HepG2 (cell line): ENCODE measurements around the gene CACNA1C. TPM values are rescaled to one million over a fixed set of nuclear protein-coding genes. Genes with fewer than 3 reads are reported as not detected.

Experiments
- ATAC-seq: fragments of 200-7000 bp; cut with Tn5 transposase; 3 replicates; pipeline ENCODE4 v1.9.1; 2020; ENCODE audit warnings: mild to moderate bottlenecking, moderate library complexity
- BruUV-seq: library from RNA; stranded (reverse); fragments of 400-500 nt; replicated peaks from 2 replicates; lab custom pipeline; 2021; lab: Mats Ljungman, UMichigan
- CTCF ChIA-PET: fragments of 300-600 bp; formaldehyde crosslinking; extraction: SDS; loops from one replicate; lab custom pipeline; 2021; ENCODE audit warnings: low total read pairs, inconsistent platforms, low intra/inter-chr PET ratio; lab: Yijun Ruan, JAX
- POLR2A ChIA-PET: fragments of 350-600 bp; sonication (Branson Sonifier 250); formaldehyde crosslinking; loops from one replicate; lab custom pipeline; 2020; ENCODE audit warnings: antibody characterized with exemption, inconsistent platforms; lab: Yijun Ruan, JAX
- DNase-seq: peaks from one replicate; pipeline ENCODE4 v3.0.0-alpha.2; 2015; ENCODE audit warnings: low spot score
- FAIRE-seq: peaks from 3 replicates; lab custom pipeline; 2011; peaks lifted over from hg19 to GRCh38; lab: Jason Lieb, UNC
- H2AFZ ChIP-seq: one replicate; pipeline ENCODE4 v1.6.1; 2011; ENCODE audit warnings: low read length, inconsistent platforms
- H3K27ac ChIP-seq: fragments of 300-600 bp; 3 replicates; pipeline ENCODE4 v1.8.0; 2011; ENCODE audit warnings: mixed run types, mild to moderate bottlenecking, mixed read lengths, low read length, inconsistent platforms; ENCODE audit not compliant: insufficient read depth; ENCODE audit errors: extremely low read length
- H3K27me3 ChIP-seq, 2 experiments: fragments of 200-600 bp in 1 of 2; 2 replicates in 1 of 2; 3 replicates in 1 of 2; pipeline versions ENCODE4 v1.6.0 to v1.8.0; 2011; ENCODE audit warnings: low read length in 2 of 2, mild to moderate bottlenecking in 2 of 2, moderate library complexity in 2 of 2, inconsistent platforms in 1 of 2; ENCODE audit not compliant: insufficient read depth in 2 of 2, control insufficient read depth in 1 of 2
- H3K36me3 ChIP-seq, 2 experiments: fragments of 200-600 bp in 1 of 2; replicated peaks in 1 of 2; 2 replicates in 1 of 2; 3 replicates in 1 of 2; pipeline versions ENCODE4 v1.5.1 to v1.8.0; 2011; ENCODE audit warnings: low read length in 2 of 2, inconsistent platforms in 1 of 2; ENCODE audit not compliant: insufficient read depth in 2 of 2, control insufficient read depth in 1 of 2
- H3K4me1 ChIP-seq: 2 replicates; pipeline ENCODE4 v1.5.1; 2012; ENCODE audit warnings: low read length, inconsistent platforms; ENCODE audit not compliant: insufficient read depth
- H3K4me2 ChIP-seq: 2 replicates; pipeline ENCODE4 v1.6.0; 2011; ENCODE audit warnings: low read depth, low read length, inconsistent platforms
- H3K4me3 ChIP-seq, 3 experiments: fragments of 200-600 bp in 1 of 3; sonication (generic), shearing (Covaris generic) in 1 of 3; replicated peaks in 1 of 3; 2 replicates each; pipeline ENCODE4 v1.5.1; 2011 to 2016; ENCODE audit warnings: low read length in 3 of 3, inconsistent platforms in 2 of 3, low read depth in 2 of 3, mild to moderate bottlenecking in 2 of 3, control low read depth in 1 of 3, mixed read lengths in 1 of 3; ENCODE audit not compliant: insufficient read depth in 1 of 3
- H3K79me2 ChIP-seq: one replicate; pipeline ENCODE4 v1.6.1; 2011; ENCODE audit warnings: low read length, inconsistent platforms; ENCODE audit not compliant: insufficient read depth
- H3K9ac ChIP-seq: 2 replicates; pipeline ENCODE4 v1.6.0; 2011; ENCODE audit warnings: mild to moderate bottlenecking, low read depth, low read length, inconsistent platforms; ENCODE audit not compliant: insufficient read depth
- H3K9me3 ChIP-seq: 2 replicates; pipeline ENCODE4 v1.5.1; 2012; ENCODE audit warnings: mild to moderate bottlenecking, low read length
- H4K20me1 ChIP-seq: 2 replicates; pipeline ENCODE4 v1.6.0; 2011; ENCODE audit warnings: inconsistent platforms, mild to moderate bottlenecking, low read length, moderate library complexity; ENCODE audit not compliant: insufficient read depth
- AFF4 ChIP-seq: sonication (generic); formaldehyde crosslinking; IDR thresholded peaks from 2 replicates; pipeline ENCODE4 v1.4.0; 2020; ENCODE audit warnings: missing genetic modification reagents
- AHDC1 ChIP-seq: sonication (generic); formaldehyde crosslinking; IDR thresholded peaks from 2 replicates; pipeline ENCODE4 v1.5.1; 2020; ENCODE audit warnings: mild to moderate bottlenecking, missing genetic modification reagents, borderline replicate concordance
- BRD4 ChIP-seq: sonication (generic); formaldehyde crosslinking; IDR thresholded peaks from 2 replicates; pipeline ENCODE4 v1.4.0; 2020; ENCODE audit warnings: missing genetic modification reagents
- FLYWCH1 ChIP-seq: sonication (generic); formaldehyde crosslinking; IDR thresholded peaks from 2 replicates; pipeline ENCODE4 v1.8.1; 2023; ENCODE audit warnings: mild to moderate bottlenecking, missing genetic modification reagents
- HES4 ChIP-seq: sonication (generic); formaldehyde crosslinking; IDR thresholded peaks from 2 replicates; pipeline ENCODE4 v1.9.0; 2021; ENCODE audit warnings: mild to moderate bottlenecking, missing genetic modification reagents, borderline replicate concordance
- ZBTB20 ChIP-seq: sonication (generic); formaldehyde crosslinking; IDR thresholded peaks from 2 replicates; pipeline ENCODE4 v1.8.1; 2023; ENCODE audit warnings: missing genetic modification reagents, low read depth, mild to moderate bottlenecking, borderline replicate concordance
- ZMAT5 ChIP-seq: sonication (generic); formaldehyde crosslinking; IDR thresholded peaks from 2 replicates; pipeline ENCODE4 v1.5.0; 2020; ENCODE audit warnings: mild to moderate bottlenecking, low read depth, missing genetic modification reagents, borderline replicate concordance
- ZNF276 ChIP-seq: sonication (generic); formaldehyde crosslinking; IDR thresholded peaks from 2 replicates; pipeline ENCODE4 v1.4.0; 2020; ENCODE audit warnings: mild to moderate bottlenecking, low read depth, missing genetic modification reagents
- ZNF558 ChIP-seq: sonication (generic); formaldehyde crosslinking; IDR thresholded peaks from 2 replicates; pipeline ENCODE4 v1.9.0; 2022; ENCODE audit warnings: mild to moderate bottlenecking, missing genetic modification reagents, borderline replicate concordance
- ZNF652 ChIP-seq: IDR thresholded peaks from 2 replicates; pipeline ENCODE4 v1.6.1; 2016; ENCODE audit warnings: low read depth, borderline replicate concordance
- WGBS: methylation state at CpG from one replicate; pipeline ENCODE4 v1.1.6; 2017; ENCODE audit warnings: low lambda C conversion rate; 5-methylcytosine and 5-hydroxymethylcytosine counted together
- in situ Hi-C: cut with HindIII; loops from 2 replicates; pipeline ENCODE4 v1.10.0; 2017; ENCODE audit warnings: low pct_unique_long_range_greater_than_20kb; ENCODE audit not compliant: extremely low pct_ligation_motif_present
- intact Hi-C: fragments of 100-400 bp; cut with micrococcal nuclease; formaldehyde crosslinking; loops from one replicate; pipeline ENCODE4 v1.10.0; 2022; ENCODE audit not compliant: unreplicated experiment
- polyA plus RNA-seq, 8 experiments: library from polyadenylated mRNA; depleted of rRNA in 3 of 8; stranded (reverse) in 7 of 8; unstranded in 1 of 8; fragments of >200 nt; fragmentation: Illumina TruSeq in 4 of 8; extraction: Trizol in 4 of 8; gene quantifications; 2 replicates each; pipeline versions ENCODE4 v1.2.1 to v1.2.3, GENCODE V29; 2011 to 2016; ENCODE audit warnings: low read depth in 4 of 8, missing spikeins in 1 of 8, mixed read lengths in 1 of 8; ENCODE audit not compliant: insufficient read depth in 1 of 8
- total RNA-seq, 5 experiments: library from RNA; depleted of rRNA; stranded (reverse); fragments of >200 nt; fragmentation: Illumina TruSeq; extraction: Trizol; gene quantifications; 2 replicates each; pipeline ENCODE4 v1.2.3, GENCODE V29; 2016; ENCODE audit warnings: low read depth in 1 of 5

The CACNA1C gene
- total and polyA plus RNA-seq, 2 of the 13 experiments (the other 11 are each of a cell fraction or from before 2014, with no cell fraction given): not detected

- TF ChIP-seq AHDC1 (no peak), ZMAT5 (no peak), ZBTB20 (CRISPR knock-in tag) (no peak)
These were observed 57.3 kb downstream of the CACNA1C start (continued) for GRCh38 chr12:2110127-2110526.

- Histone ChIP-seq H3K9ac (no peak overlapping the region), H3K36me3 (no peaks in the 10 kb centered on the region), H4K20me1 (no peaks in the 10 kb centered on the region), H3K4me3 (no peak overlapping the region), H3K4me2 (no peak overlapping the region), H3K79me2 (no peaks in the 10 kb centered on the region), H3K27ac (no peak overlapping the region), H3K27me3 (no peaks in the 10 kb centered on the region; a peak in 2 of 5 replicates), H3K9me3 (no peaks in the 10 kb centered on the region), H3K4me1 (no peaks in the 10 kb centered on the region), H2AFZ (no peak overlapping the region)
- in situ Hi-C loops: no loop called here
- intact Hi-C loops: no loop called here
- ChIA-PET POLR2A (no interaction called here), CTCF (no interaction called here)
- WGBS: 13% methylated on average over 6 of the region's 16 CpGs
- FAIRE-seq: no peak
- BruUV-seq: no TSS peak
- no peak for ATAC-seq
- DNase-seq: no peak
- TF ChIP-seq ZNF276 (CRISPR knock-in tag): no peak
- TF ChIP-seq ZNF558 (CRISPR knock-in tag): no peak
- TF ChIP-seq HES4: no peak
- no peak for TF ChIP-seq ZNF652 (CRISPR knock-in tag)
- TF ChIP-seq BRD4: no peak
- no peak for TF ChIP-seq AFF4
- TF ChIP-seq FLYWCH1 (CRISPR knock-in tag): no peak
These were observed 58.2 kb downstream of the CACNA1C start for GRCh38 chr12:2110849-2111566.
